ENCODE results near the gene APOBEC4.

DNA sequence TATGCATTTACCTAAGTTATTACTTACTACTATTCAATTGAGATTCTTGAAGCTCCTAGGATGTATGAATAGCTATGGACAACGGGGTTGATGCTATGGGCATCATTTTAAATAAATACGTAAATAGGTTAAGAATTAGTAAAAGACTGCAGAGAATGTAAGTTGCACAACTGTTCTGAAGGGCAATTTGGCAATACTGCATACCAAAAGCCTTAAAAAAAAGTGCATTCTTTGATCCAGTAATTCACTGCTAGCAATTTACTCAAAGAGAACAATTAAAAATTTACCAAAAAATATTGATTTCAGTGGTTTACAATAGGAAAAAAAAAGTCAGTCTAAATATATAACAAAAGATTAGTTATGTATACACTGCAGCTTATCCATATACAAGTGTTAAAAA lies 21.0 kb downstream of the APOBEC4 start:
- TF ChIP-seq POLR2A (IDR thresholded peaks at IDR 0.05): no peak
- no peak for TF ChIP-seq CTCF (IDR thresholded peaks at IDR 0.05)

Data from body of pancreas (tissue), 4 donors.